Stimulated activated CD4-positive, alpha-beta T cell treated with anti-CD3 and anti-CD28 coated beads, Interleukin-12 subunit alpha, Interleukin-12 subunit beta, amount 100 ng/mL, for 48 hours (primary cell): ENCODE results near the gene FOLR1.
"Not testable (repeated sequence)": the region's sequence is repeated elsewhere in the genome, so short reads cannot be mapped to it uniquely, and the experiment has no call there.

ENCODE experiments used
- DNase-seq, 3 donors: peaks; one replicate each; pipeline ENCODE4 v3.0.0-alpha.2; 2020; ENCODE audit warnings: low read depth in 2 of 3, low spot score in 1 of 3

Gene FOLR1

DNA sequence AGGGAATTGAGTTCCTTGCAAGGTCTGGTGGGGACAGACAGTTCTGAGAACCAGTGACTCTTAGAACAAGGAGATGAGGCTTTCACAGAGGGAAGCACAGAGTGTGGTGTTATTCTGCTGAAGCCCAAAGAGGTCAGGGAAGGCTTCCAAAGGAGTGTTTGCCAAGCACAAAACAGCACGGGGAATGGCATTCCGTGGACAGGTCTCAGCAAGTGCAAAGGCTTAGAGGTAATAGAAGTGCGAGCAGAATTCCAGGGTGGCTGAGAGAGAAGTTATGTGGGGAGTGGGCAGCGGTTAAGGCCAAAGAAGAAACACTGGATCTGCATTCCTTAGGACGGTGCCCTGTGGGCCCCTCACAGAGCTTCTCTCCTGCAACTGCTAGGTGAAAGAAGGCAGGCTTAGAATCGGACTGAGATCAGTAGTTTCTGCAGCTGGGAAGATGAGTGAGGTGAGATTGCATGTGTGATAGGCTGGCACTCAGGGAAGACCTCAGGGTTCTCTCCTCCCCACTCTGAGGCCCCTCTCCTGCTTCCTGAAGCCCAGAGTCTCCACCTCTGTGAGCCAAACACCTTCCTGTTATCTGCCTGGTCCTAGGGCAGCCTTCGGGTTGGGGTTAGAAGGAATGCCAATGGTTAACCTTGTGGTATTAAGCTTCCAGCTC lies 10.9 kb upstream of the FOLR1 start:
- not testable (repeated sequence) for DNase-seq

- DNase-seq, result not testable (repeated sequence)
Observed at GRCh38 chr11:72181553-72181958, 10.4 kb upstream of the FOLR1 start.

GRCh38 chr11:72188267-72188666 lies 3.7 kb upstream of the FOLR1 start:
- no peak for DNase-seq

GRCh38 chr11:72189455-72190250 lies 2.3 kb upstream of the FOLR1 start:
- no peak for DNase-seq

DNA sequence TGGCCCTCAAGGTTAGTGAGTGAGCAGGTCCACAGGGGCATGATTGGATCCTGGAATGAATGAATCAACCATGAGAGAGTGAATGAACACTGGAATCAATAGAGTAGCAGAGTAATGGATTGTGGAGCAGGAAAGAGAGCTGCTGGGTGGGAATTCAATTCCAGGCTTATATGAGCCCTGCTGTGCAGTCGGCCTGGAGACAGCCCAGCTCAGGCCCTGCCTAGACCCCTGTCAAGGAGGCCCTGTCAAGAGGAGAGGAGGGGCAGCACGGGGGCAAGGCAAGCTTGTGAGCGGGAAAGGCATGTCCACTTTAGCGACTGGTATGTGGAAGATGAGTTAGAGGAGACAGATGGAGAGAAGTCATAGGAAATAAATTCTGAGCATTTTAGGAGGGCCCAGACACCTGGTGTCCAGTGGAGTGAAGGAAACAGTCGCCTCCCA lies 1.3 kb upstream of the FOLR1 start:
- DNase-seq, result no peak

DNA sequence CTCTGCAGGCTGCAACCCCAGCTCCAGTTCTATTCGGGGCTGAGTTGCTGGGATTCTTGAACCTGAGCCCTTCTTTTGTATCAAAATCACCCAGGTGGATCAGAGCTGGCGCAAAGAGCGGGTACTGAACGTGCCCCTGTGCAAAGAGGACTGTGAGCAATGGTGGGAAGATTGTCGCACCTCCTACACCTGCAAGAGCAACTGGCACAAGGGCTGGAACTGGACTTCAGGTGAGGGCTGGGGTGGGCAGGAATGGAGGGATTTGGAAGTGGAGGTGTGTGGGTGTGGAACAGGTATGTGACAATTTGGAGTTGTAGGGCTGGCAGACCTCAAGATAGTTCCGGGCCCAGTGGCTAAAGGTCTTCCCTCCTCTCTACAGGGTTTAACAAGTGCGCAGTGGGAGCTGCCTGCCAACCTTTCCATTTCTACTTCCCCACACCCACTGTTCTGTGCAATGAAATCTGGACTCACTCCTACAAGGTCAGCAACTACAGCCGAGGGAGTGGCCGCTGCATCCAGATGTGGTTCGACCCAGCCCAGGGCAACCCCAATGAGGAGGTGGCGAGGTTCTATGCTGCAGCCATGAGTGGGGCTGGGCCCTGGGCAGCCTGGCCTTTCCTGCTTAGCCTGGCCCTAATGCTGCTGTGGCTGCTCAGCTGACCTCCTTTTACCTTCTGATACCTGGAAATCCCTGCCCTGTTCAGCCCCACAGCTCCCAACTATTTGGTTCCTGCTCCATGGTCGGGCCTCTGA lies 3.8 kb downstream of the FOLR1 start:
- DNase-seq, result no peak

- not testable (repeated sequence) for DNase-seq
Observed at GRCh38 chr11:72201445-72201844, 9.5 kb downstream of the FOLR1 start.

DNA sequence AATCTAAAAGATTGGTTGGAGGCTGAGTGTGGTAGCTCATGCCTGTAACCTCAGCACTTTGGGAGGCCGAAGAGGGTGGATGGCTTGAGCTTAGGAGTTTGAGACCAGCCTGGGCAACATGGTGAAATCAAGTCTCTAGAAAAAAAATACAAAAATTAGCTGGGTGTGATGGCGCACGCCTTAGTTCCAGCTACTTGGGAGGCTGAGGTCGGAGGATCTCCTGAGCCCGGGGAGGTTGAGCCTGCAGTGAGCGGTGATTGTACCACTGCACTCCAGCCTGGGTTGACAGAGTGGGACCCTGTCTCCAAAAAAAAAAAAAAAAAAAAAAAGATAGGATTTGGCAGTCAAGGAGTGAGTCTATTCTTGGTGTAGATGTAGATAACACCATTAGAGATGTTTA lies 10.6 kb downstream of the FOLR1 start:
- no peak for DNase-seq

GRCh38 chr11:72203163-72203562 lies 11.2 kb downstream of the FOLR1 start:
- no peak for DNase-seq

- DNase-seq, result no peak
Observed at GRCh38 chr11:72204886-72205285, 12.9 kb downstream of the FOLR1 start.

DNA sequence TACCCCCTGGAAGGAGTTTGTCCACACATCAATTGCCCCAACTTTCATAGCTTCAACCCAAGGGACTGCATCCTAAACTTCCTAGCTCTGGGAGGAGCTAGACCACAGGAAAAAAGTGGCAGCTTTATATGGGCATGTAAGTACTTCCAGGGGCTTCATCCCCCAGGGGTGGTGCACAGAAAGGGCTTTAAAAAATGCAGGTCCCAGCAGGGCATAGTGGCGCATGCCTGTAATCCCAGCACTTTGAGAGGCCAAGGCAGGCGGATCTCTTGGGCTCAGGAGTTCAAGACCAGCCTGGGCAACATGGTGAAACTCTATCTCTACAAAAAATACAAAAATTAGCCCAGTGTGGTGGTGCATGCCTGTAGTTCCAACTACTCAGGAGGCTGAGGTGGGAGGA lies 14.9 kb downstream of the FOLR1 start:
- DNase-seq, result not testable (repeated sequence)

DNA sequence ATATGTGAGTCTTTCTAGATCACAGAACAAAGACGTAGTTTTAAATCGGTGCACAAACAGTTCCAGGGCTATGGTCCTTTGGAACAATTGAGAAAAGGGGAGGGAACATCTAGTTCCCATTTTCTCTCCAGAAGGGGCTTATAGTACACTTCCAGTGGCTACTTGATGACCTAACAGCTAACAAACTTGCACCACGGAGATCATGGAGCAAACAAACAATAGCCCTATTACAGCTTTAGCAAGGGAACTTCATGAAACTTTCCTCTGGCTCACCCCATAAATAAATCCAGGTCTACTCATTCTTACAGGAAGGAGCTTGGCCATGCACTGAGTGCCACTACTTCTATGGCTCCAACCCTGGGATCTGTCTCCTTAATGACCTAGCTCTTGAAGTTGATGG lies 16.3 kb downstream of the FOLR1 start:
- DNase-seq, result no peak

GRCh38 chr11:72209101-72209500 lies 17.2 kb downstream of the FOLR1 start:
- no peak for DNase-seq

DNA sequence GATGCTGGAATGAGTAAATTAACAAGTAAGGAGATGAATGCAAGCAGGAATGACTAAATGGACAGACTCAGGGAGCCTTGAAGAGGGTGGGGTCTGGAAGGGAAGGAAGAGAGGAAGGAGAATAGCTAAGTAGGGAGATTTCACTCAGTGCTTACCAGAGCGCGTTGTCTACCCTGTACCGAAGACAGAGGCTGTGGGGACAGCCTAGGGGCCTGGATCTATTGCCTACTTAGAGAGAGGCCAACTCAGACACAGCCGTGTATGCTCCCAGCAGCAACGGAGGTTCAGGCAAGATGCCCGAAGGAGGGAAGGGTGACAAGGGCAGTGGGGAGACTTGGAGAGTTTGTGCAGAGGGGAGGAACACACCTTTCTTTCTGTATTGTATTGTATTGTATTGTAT lies 24.7 kb downstream of the FOLR1 start, which contains the start of gene FOLR2:
FOLR2 (plus strand) TSS at position 157 of the 400 bp plus-strand sequence. CDS start 1,791 bp downstream, outside the sequence.
- no peak for DNase-seq

- DNase-seq, result no peak
Observed at GRCh38 chr11:72217841-72218240, 25.9 kb downstream of the FOLR1 start.

GRCh38 chr11:72218251-72218745 lies 26.4 kb downstream of the FOLR1 start:
- DNase-seq, result no peak

- no peak for DNase-seq
Observed at GRCh38 chr11:72220696-72221363, 28.9 kb downstream of the FOLR1 start.

DNA sequence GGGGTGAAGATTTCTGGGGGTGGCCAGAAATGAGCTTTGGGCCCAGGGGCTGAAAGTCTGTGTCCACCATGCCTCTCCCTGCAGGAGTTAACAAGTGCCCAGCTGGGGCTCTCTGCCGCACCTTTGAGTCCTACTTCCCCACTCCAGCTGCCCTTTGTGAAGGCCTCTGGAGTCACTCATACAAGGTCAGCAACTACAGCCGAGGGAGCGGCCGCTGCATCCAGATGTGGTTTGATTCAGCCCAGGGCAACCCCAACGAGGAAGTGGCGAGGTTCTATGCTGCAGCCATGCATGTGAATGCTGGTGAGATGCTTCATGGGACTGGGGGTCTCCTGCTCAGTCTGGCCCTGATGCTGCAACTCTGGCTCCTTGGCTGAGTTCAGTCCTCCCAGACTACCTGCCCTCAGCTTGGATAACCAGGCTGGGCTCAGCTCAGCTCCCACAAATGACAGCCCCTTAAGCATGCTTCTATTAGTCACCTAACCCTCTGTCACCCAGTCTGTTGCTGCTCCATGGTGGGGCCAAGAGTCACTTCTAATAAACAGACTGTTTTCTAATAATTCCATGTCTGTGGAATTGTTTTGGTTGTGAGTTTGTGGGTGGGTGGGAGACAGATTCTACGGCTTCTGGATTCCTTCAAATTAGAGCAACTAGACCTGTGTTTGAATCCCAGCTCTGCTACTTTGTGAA lies 29.6 kb downstream of the FOLR1 start:
- DNase-seq, result no peak

DNA sequence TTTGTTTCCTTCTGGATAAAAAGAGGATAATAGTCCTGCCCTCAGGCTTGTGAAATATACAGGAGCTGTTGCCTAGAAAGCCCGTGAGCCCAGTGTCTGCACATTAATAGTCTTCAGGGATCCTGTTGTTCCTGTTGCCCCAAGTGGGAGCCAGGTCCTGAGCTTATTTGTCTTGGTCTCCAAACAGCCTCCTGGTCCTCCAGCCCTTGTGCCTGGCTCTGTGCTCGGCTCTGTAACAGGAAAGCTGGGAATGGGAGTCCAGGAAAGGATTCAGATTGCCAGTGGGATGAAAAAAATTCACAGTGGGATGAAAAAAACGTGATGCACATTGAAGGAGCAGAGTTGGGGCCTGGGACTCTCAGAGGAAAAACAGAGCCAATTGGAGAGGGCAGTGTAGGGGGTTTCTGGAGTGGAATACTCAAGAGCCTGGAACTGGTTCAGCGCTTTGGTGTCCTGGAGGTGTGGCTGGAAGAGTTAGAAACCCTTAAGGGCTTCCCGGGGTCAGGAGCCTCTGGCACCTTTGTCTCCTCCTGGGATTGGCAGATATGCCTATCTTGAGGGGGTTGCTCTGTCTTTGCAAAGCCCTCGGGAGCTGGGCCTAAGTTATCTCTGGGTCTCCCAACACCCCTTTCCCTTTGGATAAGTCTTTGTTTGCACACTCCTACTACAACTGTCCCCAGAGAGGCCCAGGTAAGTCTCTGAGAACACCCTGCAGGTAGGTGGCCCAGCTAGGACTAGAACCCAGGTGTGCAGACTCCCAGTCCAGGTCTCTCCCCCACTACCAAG lies 30.4 kb downstream of the FOLR1 start:
- DNase-seq, result no peak
